Measurements from ENCODE around the gene STRA6.

DNA sequence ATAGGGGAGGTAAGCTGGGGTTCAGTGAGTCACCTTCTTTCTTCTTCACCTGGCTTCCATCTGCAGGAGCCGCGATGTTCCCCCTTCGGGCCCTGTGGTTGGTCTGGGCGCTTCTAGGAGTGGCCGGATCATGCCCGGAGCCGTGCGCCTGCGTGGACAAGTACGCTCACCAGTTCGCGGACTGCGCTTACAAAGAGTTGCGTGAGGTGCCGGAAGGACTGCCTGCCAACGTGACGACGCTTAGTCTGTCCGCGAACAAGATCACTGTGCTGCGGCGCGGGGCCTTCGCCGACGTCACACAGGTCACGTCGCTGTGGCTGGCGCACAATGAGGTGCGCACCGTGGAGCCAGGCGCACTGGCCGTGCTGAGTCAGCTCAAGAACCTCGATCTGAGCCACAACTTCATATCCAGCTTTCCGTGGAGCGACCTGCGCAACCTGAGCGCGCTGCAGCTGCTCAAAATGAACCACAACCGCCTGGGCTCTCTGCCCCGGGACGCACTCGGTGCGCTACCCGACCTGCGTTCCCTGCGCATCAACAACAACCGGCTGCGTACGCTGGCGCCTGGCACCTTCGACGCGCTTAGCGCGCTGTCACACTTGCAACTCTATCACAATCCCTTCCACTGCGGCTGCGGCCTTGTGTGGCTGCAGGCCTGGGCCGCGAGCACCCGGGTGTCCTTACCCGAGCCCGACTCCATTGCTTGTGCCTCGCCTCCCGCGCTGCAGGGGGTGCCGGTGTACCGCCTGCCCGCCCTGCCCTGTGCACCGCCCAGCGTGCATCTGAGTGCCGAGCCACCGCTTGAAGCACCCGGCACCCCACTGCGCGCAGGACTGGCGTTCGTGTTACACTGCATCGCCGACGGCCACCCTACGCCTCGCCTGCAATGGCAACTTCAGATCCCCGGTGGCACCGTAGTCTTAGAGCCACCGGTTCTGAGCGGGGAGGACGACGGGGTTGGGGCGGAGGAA lies 69.6 kb downstream of the STRA6 start:
- TF ChIP-seq, protein P1, sequence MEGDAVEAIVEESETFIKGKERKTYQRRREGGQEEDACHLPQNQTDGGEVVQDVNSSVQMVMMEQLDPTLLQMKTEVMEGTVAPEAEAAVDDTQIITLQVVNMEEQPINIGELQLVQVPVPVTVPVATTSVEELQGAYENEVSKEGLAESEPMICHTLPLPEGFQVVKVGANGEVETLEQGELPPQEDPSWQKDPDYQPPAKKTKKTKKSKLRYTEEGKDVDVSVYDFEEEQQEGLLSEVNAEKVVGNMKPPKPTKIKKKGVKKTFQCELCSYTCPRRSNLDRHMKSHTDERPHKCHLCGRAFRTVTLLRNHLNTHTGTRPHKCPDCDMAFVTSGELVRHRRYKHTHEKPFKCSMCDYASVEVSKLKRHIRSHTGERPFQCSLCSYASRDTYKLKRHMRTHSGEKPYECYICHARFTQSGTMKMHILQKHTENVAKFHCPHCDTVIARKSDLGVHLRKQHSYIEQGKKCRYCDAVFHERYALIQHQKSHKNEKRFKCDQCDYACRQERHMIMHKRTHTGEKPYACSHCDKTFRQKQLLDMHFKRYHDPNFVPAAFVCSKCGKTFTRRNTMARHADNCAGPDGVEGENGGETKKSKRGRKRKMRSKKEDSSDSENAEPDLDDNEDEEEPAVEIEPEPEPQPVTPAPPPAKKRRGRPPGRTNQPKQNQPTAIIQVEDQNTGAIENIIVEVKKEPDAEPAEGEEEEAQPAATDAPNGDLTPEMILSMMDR (IDR thresholded peaks at IDR 0.05) = no peak
- TF ChIP-seq POLR2A (IDR thresholded peaks at IDR 0.05) (no peak), EP300 (IDR thresholded peaks at IDR 0.05) (no peak)
